BLaER1 treated with 17β-estradiol and CSF1 and Interleukin-3, amounts not matched to agents 10 nM and 100 nM (cell line): ENCODE measurements around the gene HSPA12B.

Experiments
- H3K27ac ChIP-seq, 11 experiments: shearing (Covaris generic); formaldehyde crosslinking; 2 replicates each; pipeline ENCODE4 v1.8.1; 2022
- H3K27me3 ChIP-seq, 11 experiments: shearing (Covaris generic); formaldehyde crosslinking; 2 replicates each; pipeline ENCODE4 v1.8.1; 2022
- H3K36me3 ChIP-seq, 11 experiments: shearing (Covaris generic); formaldehyde crosslinking; 2 replicates each; pipeline ENCODE4 v1.8.1; 2022
- H3K4me1 ChIP-seq, 10 experiments: shearing (Covaris generic); formaldehyde crosslinking; 2 replicates each; pipeline ENCODE4 v1.8.1; 2022
- H3K4me2 ChIP-seq, 11 experiments: shearing (Covaris generic); formaldehyde crosslinking; 2 replicates each; pipeline ENCODE4 v1.8.1; 2022
- H3K4me3 ChIP-seq, 10 experiments: shearing (Covaris generic); formaldehyde crosslinking; 2 replicates each; pipeline ENCODE4 v1.8.1; 2022
- H3K9ac ChIP-seq, 11 experiments: shearing (Covaris generic); formaldehyde crosslinking; 2 replicates each; pipeline ENCODE4 v1.8.1; 2022
- H3K9me3 ChIP-seq, 11 experiments: shearing (Covaris generic); formaldehyde crosslinking; replicated peaks in 1 of 11; 2 replicates each; pipeline ENCODE4 v1.8.1; 2022
- H4K20me1 ChIP-seq, 11 experiments: shearing (Covaris generic); formaldehyde crosslinking; 2 replicates each; pipeline ENCODE4 v1.8.1; 2022
- Cebpa-rat ChIP-seq, 11 experiments: shearing (Covaris generic); IDR thresholded peaks; 2 replicates each; pipeline ENCODE4 v1.8.1; 2022

Gene HSPA12B

DNA sequence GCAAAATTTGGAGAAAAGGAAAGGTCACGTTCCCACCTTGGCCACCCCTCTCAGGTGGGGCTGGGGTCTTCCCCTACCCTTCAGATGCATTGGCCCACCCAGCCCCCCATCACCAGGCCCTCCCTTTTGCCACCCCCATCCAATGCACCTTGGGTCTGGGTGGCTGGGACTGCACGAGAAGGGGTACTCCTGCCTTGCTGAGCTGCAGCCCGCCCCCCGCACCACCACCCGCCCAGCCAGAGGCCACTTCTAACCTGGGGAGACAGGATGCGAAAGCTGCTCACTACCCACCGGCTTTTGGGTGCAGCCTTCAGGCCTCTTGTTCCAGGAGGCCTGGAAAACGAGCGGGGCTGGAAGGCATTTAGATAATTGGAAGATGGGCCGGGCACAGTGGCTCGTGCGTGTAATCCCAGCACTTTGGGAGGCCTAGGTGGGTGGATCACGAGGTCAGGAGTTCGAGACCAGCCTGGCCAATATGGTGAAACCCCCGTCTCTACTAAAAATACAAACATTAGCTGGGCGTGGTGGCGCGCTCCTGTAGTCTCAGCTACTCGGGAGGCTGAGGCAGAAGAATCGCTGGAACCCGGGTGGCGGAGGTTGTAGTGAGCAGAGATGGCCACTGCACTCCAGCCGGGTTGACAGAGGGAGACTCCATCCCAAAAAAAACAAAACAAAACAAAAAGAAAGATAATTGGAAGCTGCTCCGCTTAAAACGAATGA lies 62.4 kb downstream of the HSPA12B start:
- H3K9ac ChIP-seq = peak overlapping the region; percentile 82 to 92 (median 85); a peak in 20 of 22 replicates
- peak overlapping the region; percentile 66 to 90 (median 78); a peak in 19 of 20 replicates for H3K4me3 ChIP-seq
- H3K27me3 ChIP-seq = no peaks in the 10 kb centered on the region
- H3K4me1 ChIP-seq = peaks cover 34 to 49% (median 47%) of the 10 kb centered on the region in 10 experiments
- no peaks in the 10 kb centered on the region for H3K9me3 ChIP-seq
- peak overlapping the region; percentile 60 to 100 (median 85) for H3K4me2 ChIP-seq
- peaks cover 0 to 27% (median 16%) of the 10 kb centered on the region in 11 experiments; a peak in 15 of 22 replicates for H3K36me3 ChIP-seq
- H4K20me1 ChIP-seq = peaks cover 0 to 13% (median 0%) of the 10 kb centered on the region in 11 experiments; a peak in 5 of 22 replicates
- TF ChIP-seq Cebpa-rat (IDR thresholded peaks at IDR 0.05) = no peak
- peak overlapping the region; percentile 71 to 92 (median 88); a peak in 18 of 22 replicates for H3K27ac ChIP-seq

DNA sequence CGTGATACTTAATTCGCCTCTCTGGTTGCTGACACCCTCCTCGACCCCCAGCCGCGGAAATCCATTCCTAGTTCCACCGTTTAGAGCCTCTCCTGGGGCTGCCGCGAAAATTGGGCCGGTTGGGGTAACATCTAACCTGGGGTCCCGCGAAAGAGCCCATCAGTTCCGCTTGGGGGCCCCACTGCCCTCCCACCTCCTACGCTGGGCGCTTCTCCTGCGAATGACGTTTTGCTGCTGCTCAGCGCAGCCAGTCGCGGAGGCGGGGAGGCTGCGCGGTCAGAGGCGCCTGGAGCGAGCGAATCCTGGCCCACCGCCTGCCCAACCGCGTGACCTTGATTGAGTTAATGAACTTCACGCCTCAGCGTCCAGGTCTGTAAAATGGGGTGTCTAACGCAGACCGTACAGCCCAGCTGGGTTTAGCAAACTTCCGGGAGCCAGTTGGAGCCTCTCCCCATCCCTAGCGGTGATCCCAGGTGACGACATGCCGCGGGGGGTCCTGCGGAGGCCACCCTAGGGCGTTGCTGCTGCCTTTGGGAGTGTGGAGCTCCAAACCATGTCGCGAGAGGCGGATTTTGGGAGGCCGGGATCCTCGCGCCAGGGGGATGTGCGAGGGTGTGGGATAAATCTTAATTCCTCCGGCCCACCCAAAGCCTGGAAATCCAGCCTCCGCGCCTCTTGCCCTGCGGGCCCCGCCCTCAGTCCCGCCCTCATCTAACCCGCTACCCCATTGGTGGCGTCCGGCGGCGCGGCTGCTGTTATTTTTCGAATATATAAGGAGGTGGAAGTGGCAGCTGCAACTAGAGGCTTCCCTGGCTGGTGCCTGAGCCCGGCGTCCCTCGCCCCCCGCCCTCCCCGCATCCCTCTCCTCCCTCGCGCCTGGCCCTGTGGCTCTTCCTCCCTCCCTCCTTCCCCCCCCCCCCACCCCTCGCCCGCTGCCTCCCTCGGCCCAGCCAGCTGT lies 63.3 kb downstream of the HSPA12B start, which contains the start of gene CDC25B:
TSS of gene CDC25B (plus strand) at position 800 of the 958 bp plus-strand sequence. CDS start 222 bp downstream, outside the sequence.
- Histone ChIP-seq H4K20me1 (peaks cover 0 to 13% (median 0%) of the 10 kb centered on the region in 11 experiments; a peak in 5 of 22 replicates), H3K4me2 (peak within 1 kb of the TSS; percentile 89 to 100 (median 97)), H3K4me1 (peaks cover 40 to 58% (median 52%) of the 10 kb centered on the region in 10 experiments), H3K9ac (peak within 1 kb of the TSS; percentile 82 to 92 (median 86)), H3K27ac (peak within 1 kb of the TSS; percentile 71 to 92 (median 88)), H3K4me3 (peak within 1 kb of the TSS; percentile 66 to 90 (median 78)), H3K36me3 (peaks cover 7 to 36% (median 24%) of the 10 kb centered on the region in 11 experiments; a peak in 21 of 22 replicates), H3K9me3 (no peaks in the 10 kb centered on the region), H3K27me3 (no peaks in the 10 kb centered on the region)
- no peak for TF ChIP-seq Cebpa-rat (IDR thresholded peaks at IDR 0.05)

DNA sequence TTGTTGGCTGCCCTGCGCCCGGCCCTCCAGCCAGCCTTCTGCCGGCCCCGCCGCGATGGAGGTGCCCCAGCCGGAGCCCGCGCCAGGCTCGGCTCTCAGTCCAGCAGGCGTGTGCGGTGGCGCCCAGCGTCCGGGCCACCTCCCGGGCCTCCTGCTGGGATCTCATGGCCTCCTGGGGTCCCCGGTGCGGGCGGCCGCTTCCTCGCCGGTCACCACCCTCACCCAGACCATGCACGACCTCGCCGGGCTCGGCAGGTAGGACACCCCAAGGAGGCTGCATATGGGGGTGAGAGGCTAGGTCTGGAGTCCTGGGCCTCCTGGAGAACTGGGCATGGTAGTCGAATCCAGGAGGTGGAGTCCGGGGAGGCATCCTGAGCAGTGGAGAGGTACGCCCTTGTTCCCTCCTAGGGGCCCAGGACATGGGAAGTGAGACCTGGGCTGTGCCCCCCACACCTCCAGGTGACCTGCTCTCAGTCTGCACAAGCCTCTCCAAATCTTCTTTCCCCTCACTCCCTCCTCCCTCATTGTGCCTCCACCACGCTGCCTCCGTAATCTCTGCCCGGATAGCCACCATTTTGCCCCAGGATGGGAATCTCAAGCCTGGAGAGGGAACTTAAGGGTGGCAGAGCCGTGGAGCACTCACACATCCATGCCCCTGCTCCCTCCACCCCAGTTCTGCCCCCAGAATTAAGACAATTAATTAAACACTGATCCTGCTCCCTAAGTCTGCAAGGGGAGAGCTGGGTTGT lies 64.2 kb downstream of the HSPA12B start:
- H3K9ac ChIP-seq = peak overlapping the region; percentile 80 to 92 (median 86)
- H3K4me2 ChIP-seq = peak overlapping the region; percentile 89 to 100 (median 97)
- H3K36me3 ChIP-seq = peaks cover 16 to 45% (median 33%) of the 10 kb centered on the region in 11 experiments; a peak in 21 of 22 replicates
- H4K20me1 ChIP-seq = peaks cover 0 to 15% (median 0%) of the 10 kb centered on the region in 11 experiments; a peak in 6 of 22 replicates
- H3K4me1 ChIP-seq = peaks cover 49 to 66% (median 58%) of the 10 kb centered on the region in 10 experiments
- no peaks in the 10 kb centered on the region for H3K9me3 ChIP-seq
- TF ChIP-seq Cebpa-rat (IDR thresholded peaks at IDR 0.05) = no peak
- peak overlapping the region in 10 of 11 experiments; percentile 43 to 92 (median 84); a peak in 19 of 22 replicates for H3K27ac ChIP-seq
- no peaks in the 10 kb centered on the region for H3K27me3 ChIP-seq
- H3K4me3 ChIP-seq = peak overlapping the region; percentile 66 to 90 (median 78)

DNA sequence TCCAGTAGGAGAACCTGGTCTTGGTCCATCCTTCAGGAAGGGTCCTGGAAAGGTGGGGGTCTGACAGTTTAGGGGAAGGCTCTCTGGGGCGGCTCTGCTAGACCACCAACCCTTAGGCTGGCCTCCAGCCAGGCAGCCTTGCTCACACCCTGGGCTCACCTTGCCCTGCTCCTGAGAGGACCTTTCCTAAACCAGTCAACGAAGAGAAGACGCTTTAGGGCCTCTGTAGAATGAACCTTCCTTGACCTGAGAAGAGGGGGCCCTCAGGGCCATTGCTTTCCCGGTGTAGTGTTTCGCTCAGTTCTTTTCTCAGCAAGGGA lies 64.7 kb downstream of the HSPA12B start:
- TF ChIP-seq Cebpa-rat (IDR thresholded peaks at IDR 0.05) = no peak
- Histone ChIP-seq H3K36me3 (peaks cover 21 to 50% (median 38%) of the 10 kb centered on the region in 11 experiments; a peak in 21 of 22 replicates), H3K4me3 (peak overlapping the region; percentile 66 to 90 (median 78)), H3K4me2 (peak overlapping the region; percentile 89 to 100 (median 97)), H3K27me3 (no peaks in the 10 kb centered on the region), H4K20me1 (peaks cover 0 to 20% (median 0%) of the 10 kb centered on the region in 11 experiments; a peak in 6 of 22 replicates), H3K27ac (peak overlapping the region in 10 of 11 experiments; percentile 43 to 92 (median 84); a peak in 18 of 22 replicates), H3K9ac (peak overlapping the region; percentile 80 to 92 (median 86)), H3K9me3 (no peaks in the 10 kb centered on the region), H3K4me1 (peaks cover 54 to 72% (median 63%) of the 10 kb centered on the region in 10 experiments)

DNA sequence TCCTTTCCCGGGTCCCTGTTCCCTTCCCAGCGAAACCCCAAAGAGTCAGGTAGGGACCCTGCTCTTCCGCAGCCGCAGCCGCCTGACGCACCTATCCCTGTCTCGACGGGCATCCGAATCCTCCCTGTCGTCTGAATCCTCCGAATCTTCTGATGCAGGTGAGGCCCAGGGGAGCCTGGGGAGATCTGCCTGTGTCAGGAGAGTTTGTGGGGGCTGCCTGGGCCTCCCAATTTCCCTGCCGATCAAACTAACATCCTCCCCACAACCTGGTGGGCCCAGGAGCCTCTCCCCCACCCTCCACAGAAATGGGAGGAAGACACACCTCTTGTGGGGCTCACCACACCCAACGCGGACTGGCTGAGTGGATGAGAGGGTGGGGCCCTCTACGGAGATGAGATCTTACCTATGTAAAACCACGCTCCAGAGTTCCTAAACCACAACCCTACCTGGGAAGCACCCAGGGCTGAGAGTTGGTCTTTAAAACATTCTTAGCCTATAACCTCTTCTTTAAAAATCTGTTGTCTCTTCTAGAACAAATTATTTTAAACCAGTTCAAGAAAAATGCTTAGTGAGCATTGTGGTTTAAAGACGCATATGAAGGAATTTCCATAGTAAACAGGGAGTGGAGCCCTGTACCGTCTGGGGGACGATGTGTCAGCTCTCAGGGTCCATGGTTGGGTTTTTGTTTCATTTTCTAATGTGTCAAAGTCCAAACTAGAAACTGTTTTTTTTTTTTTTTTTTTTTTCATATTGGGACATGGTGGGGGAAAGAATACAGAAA lies 65.3 kb downstream of the HSPA12B start:
- Histone ChIP-seq H3K9me3 (no peaks in the 10 kb centered on the region), H3K27me3 (no peaks in the 10 kb centered on the region), H4K20me1 (peaks cover 0 to 24% (median 0%) of the 10 kb centered on the region in 11 experiments; a peak in 6 of 22 replicates), H3K9ac (peak overlapping the region; percentile 80 to 92 (median 86); a peak in 21 of 22 replicates), H3K4me3 (peak overlapping the region; percentile 66 to 90 (median 78)), H3K4me2 (peak overlapping the region; percentile 89 to 100 (median 97)), H3K4me1 (peaks cover 60 to 78% (median 69%) of the 10 kb centered on the region in 10 experiments), H3K27ac (peak overlapping the region in 9 of 11 experiments; percentile 6 to 92 (median 81); a peak in 12 of 22 replicates), H3K36me3 (peaks cover 27 to 56% (median 44%) of the 10 kb centered on the region in 11 experiments; a peak in 21 of 22 replicates)
- no peak for TF ChIP-seq Cebpa-rat (IDR thresholded peaks at IDR 0.05)

DNA sequence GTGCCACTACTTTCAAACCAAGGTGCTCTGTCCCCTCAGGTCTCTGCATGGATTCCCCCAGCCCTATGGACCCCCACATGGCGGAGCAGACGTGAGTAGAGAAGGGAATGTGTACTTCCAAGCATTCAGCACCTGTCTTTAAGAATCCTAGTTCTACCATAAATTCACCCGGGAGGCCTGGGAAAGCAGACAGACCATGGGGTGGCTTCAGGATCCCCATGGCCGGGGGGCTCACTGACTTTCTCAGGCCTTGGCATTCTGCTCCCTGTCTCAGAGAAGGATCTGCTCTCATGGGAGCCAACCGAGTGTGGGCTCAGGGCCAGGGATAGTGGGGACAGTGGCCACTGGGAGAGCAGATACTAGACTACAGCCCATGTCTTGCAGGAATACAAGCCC lies 65.9 kb downstream of the HSPA12B start:
- Histone ChIP-seq H3K4me1 (peaks cover 66 to 84% (median 75%) of the 10 kb centered on the region in 10 experiments), H4K20me1 (peaks cover 0 to 24% (median 0%) of the 10 kb centered on the region in 11 experiments; a peak in 6 of 22 replicates), H3K4me2 (peak overlapping the region; percentile 89 to 100 (median 97)), H3K36me3 (peaks cover 33 to 62% (median 50%) of the 10 kb centered on the region in 11 experiments), H3K27ac (peak overlapping the region in 5 of 11 experiments; percentile 0 to 77 (median 12); a peak in 4 of 22 replicates), H3K9me3 (no peaks in the 10 kb centered on the region), H3K9ac (peak overlapping the region in 9 of 11 experiments; percentile 11 to 92 (median 82); a peak in 11 of 22 replicates), H3K27me3 (no peaks in the 10 kb centered on the region), H3K4me3 (peak overlapping the region in 4 of 10 experiments; percentile 73 to 90 (median 80); a peak in 7 of 20 replicates)
- TF ChIP-seq Cebpa-rat (IDR thresholded peaks at IDR 0.05) = no peak

DNA sequence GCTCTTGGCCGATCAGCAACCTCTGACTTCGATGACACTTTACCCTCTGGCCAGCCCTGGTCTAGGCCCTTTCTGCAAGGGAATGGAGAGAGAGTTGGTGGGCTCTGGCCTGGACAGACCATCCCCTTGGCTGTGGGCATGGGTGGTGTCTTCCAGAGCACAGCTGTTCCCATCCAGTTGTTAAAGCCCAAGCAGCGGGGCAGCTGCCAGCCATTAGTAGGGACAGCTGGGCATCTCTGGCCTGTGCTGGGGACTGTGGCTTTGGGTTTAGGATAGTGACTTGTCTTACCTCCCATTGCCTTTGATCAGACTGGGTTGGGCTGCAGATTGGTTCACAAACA lies 66.4 kb downstream of the HSPA12B start:
- no peak for TF ChIP-seq Cebpa-rat (IDR thresholded peaks at IDR 0.05)
- H3K27me3 ChIP-seq = no peaks in the 10 kb centered on the region
- peaks cover 71 to 89% (median 80%) of the 10 kb centered on the region in 10 experiments for H3K4me1 ChIP-seq
- peaks cover 38 to 67% (median 55%) of the 10 kb centered on the region in 11 experiments for H3K36me3 ChIP-seq
- H3K9me3 ChIP-seq = no peaks in the 10 kb centered on the region
- H3K27ac ChIP-seq = peak overlapping the region in 3 of 11 experiments; percentile 0 to 12 (median 4); a peak in 2 of 22 replicates
- peak overlapping the region in 2 of 10 experiments; percentile 38 to 82; a peak in 1 of 20 replicates for H3K4me3 ChIP-seq
- H3K9ac ChIP-seq = peak overlapping the region in 7 of 11 experiments; percentile 8 to 83 (median 40); a peak in 7 of 22 replicates
- peaks cover 0 to 24% (median 0%) of the 10 kb centered on the region in 11 experiments; a peak in 6 of 22 replicates for H4K20me1 ChIP-seq
- peak overlapping the region; percentile 89 to 100 (median 97) for H3K4me2 ChIP-seq
